HG03280 (cell line): ENCODE results near the gene RFT1.
A peak's percentile ranks its signal among the peaks of the same experiment; 100 is the strongest.
"Not testable (repeated sequence)": the region's sequence is repeated elsewhere in the genome, so short reads cannot be mapped to it uniquely, and the experiment has no call there.

Experiments
- ATAC-seq: cut with Tn5 transposase; IDR thresholded peaks from one replicate; pipeline ENCODE4 v1.9.1; 2021; ENCODE audit warnings: mild to moderate bottlenecking, moderate library complexity; ENCODE audit not compliant: unreplicated experiment

The RFT1 gene

GRCh38 chr3:53163444-53164387 is 33.5 kb upstream of the RFT1 start:
- ATAC-seq: no peak

- no peak for ATAC-seq
Observed at GRCh38 chr3:53162672-53163443, 32.6 kb upstream of the RFT1 start.

- peak; percentile 31 for ATAC-seq
Observed at GRCh38 chr3:53161820-53162671, 31.8 kb upstream of the RFT1 start.

- peak; percentile 16 for ATAC-seq
Observed at GRCh38 chr3:53161450-53161819, 31.2 kb upstream of the RFT1 start.

- ATAC-seq: peak; percentile 61
Observed at GRCh38 chr3:53160660-53161449, 30.6 kb upstream of the RFT1 start, which contains the start of gene PRKCD. Gene PRKCD, plus strand, starts transcription at chr3:53161209. Its CDS starts 17,214 bp downstream, at chr3:53178423.

- no peak for ATAC-seq
Observed at GRCh38 chr3:53160061-53160659, 29.9 kb upstream of the RFT1 start.

- ATAC-seq: no peak
Observed at GRCh38 chr3:53159156-53160060, 29.2 kb upstream of the RFT1 start.

GRCh38 chr3:53158765-53159155 is 28.5 kb upstream of the RFT1 start:
- no peak for ATAC-seq

- no peak for ATAC-seq
Observed at GRCh38 chr3:53157974-53158580, 27.8 kb upstream of the RFT1 start.

- no peak for ATAC-seq
Observed at GRCh38 chr3:53156368-53156834, 26.2 kb upstream of the RFT1 start.

- no peak for ATAC-seq
Observed at GRCh38 chr3:53155760-53156159, 25.5 kb upstream of the RFT1 start.

GRCh38 chr3:53154881-53155285 is 24.6 kb upstream of the RFT1 start:
- no peak for ATAC-seq

- no peak for ATAC-seq
Observed at GRCh38 chr3:53153980-53154379, 23.7 kb upstream of the RFT1 start.

GRCh38 chr3:53153264-53153823 is 23.1 kb upstream of the RFT1 start:
- no peak for ATAC-seq

GRCh38 chr3:53151870-53152660 is 21.8 kb upstream of the RFT1 start:
- no peak for ATAC-seq

GRCh38 chr3:53151465-53151864 is 21.2 kb upstream of the RFT1 start:
- no peak for ATAC-seq

- not testable (repeated sequence) for ATAC-seq
Observed at GRCh38 chr3:53151086-53151438, 20.8 kb upstream of the RFT1 start.
